OCI-LY3 (cell line): ENCODE data around the gene GPRC5B.

ENCODE experiments used
- EZH2phosphoT487 ChIP-seq: fragments of 200-600 bp; shearing (Covaris generic); IDR thresholded peaks from 2 replicates; pipeline ENCODE4 v1.6.1; 2018; ENCODE audit warnings: antibody characterized with exemption, mixed run types, low read depth
- TF ChIP-seq, protein P1 (sequence below): fragments of 200-600, 300-600 bp; sonication (generic); IDR thresholded peaks from 2 replicates; pipeline ENCODE4 v1.5.1; 2014; ENCODE audit warnings: antibody characterized with exemption, low read length, low read depth

DNA sequence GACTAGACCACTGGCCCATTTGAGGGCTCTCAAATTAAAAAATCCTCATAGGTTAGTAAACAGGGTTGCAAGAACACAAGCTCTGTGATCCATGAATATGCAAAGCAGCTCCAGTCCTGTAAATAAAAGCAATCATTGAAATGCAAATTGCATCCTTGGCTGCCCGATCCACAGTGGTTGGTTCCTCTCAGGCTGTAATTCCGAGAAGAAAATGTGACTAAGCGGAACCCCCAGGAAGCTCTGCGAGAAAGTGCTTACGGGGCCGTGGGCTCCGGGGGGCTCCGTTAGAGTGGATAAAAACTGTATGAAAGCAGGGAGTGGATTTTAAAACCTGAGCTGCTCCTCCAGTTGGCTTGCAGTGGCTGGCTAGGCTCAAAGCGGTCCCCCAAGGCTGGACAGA, 2.5 kb downstream of the GPRC5B start:
- TF ChIP-seq, protein P1, sequence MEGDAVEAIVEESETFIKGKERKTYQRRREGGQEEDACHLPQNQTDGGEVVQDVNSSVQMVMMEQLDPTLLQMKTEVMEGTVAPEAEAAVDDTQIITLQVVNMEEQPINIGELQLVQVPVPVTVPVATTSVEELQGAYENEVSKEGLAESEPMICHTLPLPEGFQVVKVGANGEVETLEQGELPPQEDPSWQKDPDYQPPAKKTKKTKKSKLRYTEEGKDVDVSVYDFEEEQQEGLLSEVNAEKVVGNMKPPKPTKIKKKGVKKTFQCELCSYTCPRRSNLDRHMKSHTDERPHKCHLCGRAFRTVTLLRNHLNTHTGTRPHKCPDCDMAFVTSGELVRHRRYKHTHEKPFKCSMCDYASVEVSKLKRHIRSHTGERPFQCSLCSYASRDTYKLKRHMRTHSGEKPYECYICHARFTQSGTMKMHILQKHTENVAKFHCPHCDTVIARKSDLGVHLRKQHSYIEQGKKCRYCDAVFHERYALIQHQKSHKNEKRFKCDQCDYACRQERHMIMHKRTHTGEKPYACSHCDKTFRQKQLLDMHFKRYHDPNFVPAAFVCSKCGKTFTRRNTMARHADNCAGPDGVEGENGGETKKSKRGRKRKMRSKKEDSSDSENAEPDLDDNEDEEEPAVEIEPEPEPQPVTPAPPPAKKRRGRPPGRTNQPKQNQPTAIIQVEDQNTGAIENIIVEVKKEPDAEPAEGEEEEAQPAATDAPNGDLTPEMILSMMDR: no peak
- TF ChIP-seq EZH2phosphoT487: no peak
